Renal cortex interstitium (tissue), 11 donors: ENCODE results near the gene CHST8. TPM values are rescaled to one million over a fixed set of nuclear protein-coding genes. Genes with fewer than 3 reads are reported as not detected.
A peak's percentile ranks its signal among the peaks of the same experiment; 100 is the strongest.

ENCODE experiments used
- DNase-seq, 11 donors: peaks; one replicate each; pipeline ENCODE4 v3.0.0-alpha.2; 2013; ENCODE audit warnings: low read depth in 9 of 11, low spot score in 4 of 11; ENCODE audit errors: extremely low read depth in 1 of 11
- polyA plus RNA-seq, 3 donors: library from polyadenylated mRNA; unstranded; fragments of 120-200 nt; gene quantifications; one replicate each; pipeline ENCODE4 v1.2.1, GENCODE V29; 2013; ENCODE audit not compliant: insufficient read length in 3 of 3

The CHST8 gene
- polyA plus RNA-seq, 3 donors = 0.09 to 0.44 (median 0.27) TPM

DNA sequence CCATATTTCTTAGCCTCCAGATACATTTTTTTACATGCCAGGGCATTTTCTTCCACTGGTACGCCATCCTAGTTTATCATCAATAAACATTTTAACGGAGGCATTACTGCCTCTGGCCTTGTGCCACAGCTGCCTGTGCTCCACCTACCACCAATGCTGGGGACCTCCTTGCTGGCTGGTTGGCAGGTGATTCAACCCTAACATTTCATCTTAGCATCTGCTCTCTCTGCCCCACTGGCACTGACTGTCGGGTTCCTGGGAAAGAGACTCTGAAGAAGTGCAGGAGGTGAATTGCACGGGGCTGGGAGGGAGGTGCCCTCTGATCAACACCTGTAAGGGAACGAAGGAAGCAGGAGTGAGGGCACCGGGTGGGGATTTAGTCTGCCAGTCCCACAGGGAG, 123.5 kb downstream of the CHST8 start:
- no peak for DNase-seq

DNA sequence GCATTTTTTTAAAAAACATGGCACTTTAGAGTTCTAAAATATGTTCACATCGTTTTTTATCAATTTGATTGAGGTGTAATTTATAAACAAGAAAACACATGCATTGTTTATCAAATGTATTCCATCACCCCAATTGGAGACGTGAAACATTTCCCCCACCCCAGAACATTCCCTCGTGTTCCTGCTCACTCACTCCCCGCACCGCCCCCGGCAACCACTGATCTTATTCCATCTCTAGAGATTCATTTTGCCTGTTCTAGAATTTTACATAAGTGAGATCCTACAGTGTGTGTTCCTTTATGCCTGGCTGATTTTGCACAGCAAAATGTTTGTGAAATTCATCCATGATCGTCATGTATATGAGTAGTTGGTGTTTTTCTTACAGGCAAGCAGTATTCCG, 124.4 kb downstream of the CHST8 start:
- DNase-seq = no peak

DNA sequence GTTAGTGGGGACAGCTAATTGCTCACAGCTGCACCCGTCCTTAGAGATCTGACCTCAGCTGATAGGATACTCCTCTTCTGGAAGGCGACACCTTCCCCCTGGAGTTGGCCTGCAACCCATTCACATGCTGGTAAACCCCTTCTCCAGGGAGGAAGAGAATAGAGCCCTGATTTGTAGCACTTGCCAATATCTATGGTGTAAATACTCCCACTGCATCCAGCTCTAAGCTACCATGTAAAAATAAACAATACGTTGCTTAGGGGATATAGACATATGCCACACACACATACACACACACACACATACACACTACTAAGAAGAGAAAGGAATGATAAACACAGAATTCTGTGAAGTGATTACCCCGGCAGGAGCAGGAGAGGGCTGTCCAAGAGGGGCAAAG, 125.5 kb downstream of the CHST8 start:
- DNase-seq = no peak

DNA sequence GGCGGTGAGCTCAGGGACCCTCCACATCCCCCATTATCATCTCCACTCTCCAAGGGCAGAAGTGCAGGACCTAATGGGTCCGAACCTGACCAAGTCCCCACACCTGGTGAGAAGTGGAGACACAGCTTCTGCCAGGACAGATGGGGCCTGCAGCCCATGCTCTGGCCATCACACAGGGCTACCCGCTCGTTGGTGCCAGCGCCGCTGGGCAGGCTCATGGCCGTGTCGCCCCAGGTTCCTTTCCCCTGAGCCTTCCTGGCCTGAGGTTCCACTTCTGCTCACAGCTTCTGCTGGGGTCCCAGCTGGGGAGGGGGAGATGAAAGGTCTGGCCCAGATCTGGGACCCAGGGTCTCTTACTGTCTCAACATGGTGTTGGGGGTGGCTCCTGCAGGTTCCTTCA, 126.5 kb downstream of the CHST8 start:
- no peak for DNase-seq

DNA sequence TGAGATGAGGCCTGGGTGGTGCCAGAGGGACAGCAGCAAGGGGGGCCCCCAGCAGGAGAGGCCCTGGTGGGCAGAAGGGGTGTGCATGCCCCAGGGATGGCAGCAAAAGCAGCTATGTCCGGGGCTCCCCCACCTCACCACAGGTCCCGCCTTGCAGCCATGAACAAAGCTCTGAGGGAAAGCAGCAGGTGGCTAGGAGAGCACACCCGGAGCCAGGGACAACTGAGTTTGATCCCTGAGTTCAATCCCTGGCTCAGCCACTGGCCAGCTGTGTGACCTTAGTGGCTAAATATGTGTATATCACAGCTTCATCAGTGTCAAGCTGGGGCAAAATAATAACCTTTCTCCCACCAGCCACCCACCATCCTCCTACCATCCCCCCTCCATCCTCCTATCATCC, 127.3 kb downstream of the CHST8 start:
- no peak for DNase-seq

DNA sequence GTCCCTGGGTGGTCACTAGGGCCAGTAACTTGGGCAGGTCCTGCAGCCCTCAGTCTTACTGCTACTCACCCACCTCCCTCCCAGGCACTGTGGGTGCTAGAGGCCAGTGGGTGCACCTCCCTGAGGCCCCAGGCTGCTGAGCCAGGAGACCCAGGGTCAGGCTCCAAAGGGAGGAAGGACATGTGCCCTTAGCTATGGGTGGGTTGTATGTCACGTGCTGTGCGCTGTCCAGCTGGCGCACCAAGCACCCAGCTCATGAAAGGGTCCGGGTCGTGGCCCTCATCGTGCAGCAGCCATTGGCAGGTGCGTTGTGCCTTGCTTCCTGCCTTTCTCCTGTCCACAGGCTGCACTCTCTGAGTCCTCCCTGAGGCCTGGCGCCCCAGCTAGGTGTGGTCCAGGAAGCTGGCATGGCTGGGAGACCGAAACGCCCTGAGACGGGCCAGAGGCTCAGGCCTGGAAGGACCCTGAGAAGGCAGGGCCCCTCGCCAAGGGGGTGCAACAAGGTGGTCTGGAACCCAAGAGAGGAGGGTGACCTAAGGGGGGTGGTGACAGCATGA, 127.9 kb downstream of the CHST8 start:
- DNase-seq = no peak

DNA sequence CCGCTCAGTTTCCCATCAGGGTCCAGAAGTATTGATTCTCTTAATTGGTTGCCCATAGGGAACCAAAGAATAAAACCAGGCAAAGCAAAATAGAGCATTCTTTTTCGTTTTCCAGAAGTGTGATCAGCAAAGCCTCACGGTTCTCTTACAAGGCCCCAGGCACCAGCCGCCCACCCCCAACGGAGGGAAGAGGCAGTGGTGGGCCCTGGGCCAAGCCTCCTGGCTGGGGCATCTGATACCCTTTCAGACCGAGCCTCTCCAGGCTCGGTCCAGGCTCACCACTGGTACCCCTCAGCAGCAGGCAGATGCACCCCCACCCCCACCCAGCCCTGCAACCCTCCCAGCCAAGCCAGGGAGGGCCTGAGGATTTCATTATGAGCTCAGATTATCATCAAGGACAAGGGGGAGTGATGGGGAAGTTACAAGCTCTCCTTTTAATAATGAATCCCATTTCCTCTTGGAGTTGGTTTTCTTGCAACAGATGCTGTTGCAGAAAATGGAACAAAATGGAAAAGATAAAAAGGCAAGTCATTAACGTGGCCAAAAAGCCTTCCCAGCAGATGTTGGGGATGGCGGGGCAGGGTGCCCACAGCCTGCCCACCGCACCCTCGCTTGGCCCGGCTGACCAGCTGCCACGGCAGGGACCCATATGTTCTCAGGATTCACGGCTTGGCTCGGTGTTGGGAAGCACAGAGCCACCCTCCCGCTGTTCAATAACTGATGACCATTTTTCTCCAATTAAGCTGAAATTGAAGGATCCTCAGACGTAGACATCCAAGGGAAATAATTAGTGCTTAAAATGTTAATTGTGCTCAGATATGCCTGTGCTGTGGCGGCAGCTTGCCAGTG, 129.1 kb downstream of the CHST8 start:
- DNase-seq = no peak

DNA sequence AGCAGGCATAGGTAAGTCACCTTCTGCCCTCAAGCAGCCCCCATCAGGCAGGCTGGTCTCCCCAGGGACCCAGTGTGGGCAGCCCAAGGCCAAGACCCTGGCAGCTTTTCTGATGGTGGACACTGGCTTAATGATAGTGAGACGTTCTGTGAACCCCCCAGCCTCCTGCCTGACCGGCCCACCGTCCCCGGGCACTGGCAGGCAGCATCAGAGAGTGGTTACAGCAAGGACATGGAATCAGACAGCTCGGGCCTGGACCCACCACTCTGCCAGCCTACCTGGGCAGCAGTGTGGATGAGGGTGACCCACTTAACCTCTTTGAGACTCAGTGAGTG, 129.7 kb downstream of the CHST8 start:
- DNase-seq = no peak

DNA sequence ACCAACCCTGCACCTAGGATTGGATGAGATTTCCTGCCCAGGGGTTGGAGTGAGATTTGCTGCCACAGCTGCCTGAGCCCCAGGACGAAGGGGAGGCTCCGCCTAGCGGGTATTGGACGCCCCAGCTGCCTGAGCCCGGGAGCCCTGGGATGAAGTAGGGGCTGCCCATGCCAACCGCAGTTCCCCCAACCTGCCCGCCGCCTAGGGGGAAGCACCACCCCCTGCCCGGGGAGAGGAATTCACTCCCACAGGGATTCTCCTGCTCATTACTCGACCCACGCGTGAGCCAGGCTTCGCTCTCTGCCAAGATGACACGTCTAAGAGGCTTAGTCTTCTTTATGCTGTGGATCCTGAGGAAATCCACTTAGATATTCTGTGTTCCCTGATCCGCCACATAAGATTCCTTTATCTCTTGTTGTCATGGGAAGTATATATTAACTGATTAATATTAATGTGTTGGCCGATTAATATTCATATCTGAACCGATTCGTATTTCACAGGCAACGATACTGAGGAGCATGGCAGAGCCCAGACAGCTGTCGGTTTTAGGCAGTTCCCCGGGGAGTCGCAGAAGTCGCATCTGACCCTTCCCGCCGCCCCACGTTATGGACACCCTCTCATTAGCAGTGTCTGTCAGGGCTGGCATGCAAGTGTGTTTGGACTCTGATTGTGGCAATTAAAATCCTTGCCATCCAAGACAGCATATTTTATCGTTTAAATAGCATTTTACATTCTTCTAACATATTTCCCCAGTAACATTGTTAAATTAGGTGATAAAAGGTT, 130.5 kb downstream of the CHST8 start:
- no peak for DNase-seq

DNA sequence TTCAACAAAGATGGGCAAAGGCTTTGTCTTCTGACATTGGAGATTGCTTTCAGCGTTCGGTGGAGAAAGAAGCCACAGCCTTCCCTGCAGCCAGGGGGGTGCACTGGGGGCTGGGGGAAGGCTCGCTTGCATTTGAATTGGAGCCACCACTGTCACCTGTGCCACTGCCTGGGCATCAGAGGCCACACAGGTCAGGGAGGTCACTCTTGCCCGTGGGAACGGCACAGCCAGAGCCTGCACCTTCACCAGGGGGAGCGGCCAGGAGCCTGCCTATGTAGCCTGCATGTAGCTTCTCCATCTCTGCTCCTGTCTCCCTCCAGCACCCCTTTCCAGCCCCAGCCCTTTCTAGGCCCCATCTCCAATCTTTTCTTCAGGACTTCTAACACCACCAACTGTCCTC, 131.2 kb downstream of the CHST8 start:
- no peak for DNase-seq

DNA sequence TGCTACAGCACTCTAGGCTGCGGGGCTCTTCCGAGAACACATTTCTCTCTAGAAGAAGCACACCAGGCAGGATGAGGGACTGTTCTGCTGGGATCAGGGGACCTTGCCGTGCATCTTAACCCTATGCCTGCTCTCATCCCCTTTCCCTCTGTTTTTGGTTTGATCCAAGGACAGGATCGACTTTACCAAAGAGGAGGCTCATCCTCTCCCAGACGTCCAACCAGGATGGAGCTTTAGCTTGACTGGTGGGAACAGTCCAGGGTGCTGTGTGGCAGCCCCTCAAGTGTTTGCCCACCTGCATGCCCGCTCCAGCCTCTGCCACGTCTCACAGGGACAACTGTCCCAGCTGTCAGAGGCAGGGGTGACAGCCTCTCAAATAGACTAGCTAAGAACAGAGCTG, 132.6 kb downstream of the CHST8 start:
- no peak for DNase-seq

DNA sequence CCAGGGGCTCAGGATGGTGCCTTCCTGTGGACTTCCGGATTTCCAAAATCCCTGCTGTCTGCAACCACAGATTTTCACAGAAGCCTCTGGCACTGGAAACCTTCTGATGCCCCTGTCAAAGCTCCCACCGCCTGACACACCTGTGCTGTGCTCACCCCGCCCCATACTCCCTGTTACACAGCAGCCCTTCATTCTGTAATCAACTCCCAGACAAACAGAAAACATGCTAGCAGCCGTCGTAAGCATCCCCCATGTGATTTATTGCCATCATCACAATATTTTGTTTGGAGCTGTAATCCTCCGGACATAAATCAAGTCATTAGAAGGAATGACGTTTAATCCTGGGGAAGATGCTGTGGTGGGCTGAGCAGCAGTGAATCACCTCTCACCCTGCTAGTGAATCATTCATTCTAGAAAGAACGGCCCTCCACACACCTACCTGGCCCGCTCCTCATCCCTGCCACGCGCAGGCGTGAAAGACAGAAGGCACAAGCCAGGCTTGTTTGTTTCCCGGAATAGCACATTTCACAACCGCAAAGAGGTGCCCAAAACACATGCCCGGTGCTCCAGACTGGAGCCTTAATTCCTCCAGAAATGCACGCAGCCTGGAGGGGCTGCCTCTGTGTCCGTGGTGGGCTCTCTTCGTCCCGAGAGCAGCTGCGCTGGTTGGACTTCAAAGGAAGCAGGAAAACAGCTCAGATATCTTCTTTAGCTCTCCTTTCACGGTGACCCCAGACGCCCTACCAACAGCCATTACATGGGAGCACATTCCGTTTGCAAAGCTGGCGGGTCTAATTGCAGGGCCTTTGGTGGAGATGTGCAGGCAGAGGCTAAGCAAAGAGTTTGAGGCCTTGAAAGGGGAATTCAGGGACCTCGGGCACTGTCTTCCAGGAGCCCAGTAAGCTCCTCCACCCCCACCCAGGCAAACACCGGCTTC, 133.6 kb downstream of the CHST8 start:
- DNase-seq = peak in 1 of 11 donors; percentile 45

DNA sequence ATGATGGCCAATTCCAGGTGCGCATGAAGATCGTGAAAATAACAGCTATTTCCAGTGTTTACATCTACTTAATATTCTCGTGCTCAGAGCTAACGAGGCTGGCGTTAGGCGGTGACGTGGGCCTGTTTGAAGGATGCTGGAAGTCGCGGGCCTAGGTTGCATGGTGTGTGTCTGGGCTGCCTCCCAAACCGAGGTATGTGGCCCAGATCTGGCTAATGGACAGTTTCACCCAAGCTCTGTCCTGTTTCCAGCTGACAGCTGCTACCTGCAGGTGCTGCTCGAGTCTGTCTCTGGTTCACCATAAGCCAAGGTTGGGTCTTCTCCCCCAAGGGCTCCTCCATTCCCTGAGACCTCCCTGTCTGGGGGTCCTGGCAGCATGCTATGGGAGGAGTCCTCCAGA, 134.4 kb downstream of the CHST8 start:
- no peak for DNase-seq

DNA sequence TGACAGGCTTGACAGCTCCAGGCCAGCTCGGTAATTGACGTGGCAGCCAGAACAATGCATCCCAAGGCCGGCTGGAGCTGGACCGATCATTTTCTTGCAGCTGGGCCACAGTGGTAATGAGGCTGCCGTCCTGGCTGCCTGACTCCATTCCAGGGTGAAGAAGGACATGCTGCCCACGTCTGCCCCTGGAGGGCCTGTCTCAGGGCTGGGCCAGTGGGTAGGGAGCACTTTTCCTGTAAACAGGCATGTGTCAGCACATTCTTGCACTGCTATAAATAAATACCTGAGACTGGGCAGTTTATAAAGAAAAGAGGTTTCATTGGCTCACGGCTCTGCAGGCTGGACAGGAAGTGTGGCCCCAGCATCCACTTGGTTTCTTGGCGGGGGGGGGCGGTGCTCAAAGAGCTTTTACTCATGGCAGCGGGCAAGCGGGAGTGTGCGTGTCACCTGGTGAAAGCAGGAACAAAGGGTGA, 136.8 kb downstream of the CHST8 start:
- DNase-seq = no peak

DNA sequence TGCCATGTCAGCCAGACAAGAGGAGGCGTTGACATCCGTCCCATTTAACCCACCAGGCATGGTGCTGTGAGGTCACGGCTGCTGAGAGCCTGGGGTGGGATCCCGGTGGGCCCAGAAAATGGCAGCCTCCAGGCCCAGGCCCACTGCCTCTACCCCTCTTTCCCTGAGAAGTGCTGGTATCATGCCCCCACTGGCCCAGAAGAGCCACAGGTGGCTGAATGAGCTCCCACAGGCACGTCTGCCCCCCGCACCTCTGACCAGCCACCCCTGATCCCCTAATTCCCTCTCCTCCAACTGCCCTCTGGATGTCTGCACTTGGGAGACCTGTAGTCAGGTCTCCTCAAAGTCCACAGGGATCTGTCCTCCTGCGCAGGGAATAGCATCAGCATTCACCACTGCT, 137.6 kb downstream of the CHST8 start:
- no peak for DNase-seq

DNA sequence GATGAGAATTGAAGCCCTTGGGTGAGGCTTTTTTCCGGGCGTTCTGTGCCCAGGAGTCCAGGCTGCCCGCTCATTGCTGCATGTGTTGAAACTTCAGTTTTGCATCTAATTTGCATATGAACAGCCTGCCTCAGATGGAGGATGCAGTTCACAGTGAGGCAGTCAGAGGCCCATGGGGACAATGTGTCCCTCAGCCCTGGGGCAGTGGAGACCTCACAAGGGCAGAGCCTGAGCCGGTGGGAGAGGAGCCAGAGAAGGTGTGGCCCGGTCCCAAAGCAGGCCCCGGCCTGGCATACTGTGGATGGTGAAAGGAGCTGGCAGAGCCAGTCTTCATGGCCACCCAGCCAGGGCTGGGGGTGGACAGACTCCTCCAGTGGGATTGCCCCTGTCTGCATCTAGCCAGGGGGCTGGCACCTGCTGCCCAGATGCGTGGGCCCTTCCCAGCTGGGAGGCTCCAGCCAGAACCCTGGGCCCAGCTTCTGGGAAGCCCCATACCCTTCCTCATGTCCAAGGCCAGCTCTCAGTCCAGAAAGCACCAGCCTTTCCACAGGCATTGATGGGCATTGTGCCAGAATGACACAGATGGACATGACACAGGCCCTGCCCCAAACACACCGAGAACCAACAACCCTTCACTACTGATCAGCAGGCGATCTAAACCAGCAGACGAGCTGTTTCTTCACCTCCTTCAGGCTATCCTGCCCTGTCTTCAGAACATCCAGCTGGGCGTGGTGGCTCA, 142.0 kb downstream of the CHST8 start:
- no peak for DNase-seq

DNA sequence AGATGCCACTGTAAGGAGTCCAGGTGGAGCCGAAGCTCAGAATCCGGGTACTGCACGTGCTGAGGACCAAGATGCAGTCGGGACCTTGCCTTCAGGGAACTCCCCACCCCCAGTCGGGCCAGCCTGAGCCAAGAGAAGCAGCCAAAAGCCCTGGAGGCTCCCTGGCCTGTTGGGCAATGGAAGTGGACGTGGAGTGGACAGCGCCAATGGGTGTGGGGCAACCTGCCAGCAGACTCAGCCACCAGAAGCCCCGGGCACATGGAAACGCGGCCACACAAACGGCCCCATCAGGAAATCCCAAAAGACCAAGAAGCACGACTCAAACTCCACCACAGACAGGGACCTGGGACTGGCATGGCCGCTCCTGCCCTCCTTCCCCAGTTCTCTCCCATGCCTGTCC, 144.9 kb downstream of the CHST8 start:
- no peak for DNase-seq

DNA sequence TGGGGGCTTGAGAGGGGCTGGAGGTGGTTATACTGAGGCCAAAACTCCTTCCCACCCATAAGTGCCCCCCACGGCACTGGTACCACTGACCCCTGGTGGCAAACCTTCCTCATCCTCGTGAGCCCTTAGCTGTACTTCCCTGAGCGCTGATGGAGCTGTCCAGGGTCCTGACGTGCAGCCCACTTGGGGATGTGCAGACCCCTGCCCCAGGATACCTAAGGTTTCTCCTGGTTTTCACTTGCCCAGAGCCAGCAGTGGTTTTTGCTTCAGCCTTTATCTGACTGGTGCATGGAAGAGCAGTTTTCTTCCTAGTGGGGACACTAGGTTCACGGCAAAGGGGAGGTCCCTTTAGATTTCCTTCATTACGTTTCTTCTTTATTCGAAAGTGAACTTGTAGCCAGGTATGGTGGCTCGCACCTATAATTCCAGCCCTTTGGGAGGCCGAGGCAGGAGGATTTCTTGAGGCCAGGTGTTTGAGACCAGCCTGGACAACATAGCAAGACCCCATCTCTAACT, 146.2 kb downstream of the CHST8 start:
- peak in 10 of 11 donors; percentile 31 to 70 (median 59) for DNase-seq
